ENCODE measurements around the gene SESN1.

Gene SESN1

DNA sequence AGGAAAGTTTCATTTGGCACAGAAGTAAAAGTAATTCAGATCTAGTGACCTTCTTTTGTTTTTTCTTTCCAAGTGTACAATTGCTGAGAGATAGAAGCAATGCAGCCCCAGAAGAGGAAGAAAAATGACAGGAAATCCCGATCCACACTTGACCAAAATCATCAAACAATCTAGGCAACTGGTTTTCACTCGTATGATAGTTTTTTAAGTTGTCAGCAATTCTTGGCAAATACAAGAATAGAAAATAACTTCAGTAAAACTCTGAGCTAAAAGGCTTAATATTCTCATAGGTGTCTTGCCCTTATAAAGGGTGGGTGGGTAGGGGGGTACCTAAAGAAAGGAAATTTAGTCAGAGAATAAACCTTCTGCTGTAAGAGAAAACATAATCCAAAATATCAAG lies 36.0 kb downstream of the SESN1 start:
- DNase-seq = no peak

DNA sequence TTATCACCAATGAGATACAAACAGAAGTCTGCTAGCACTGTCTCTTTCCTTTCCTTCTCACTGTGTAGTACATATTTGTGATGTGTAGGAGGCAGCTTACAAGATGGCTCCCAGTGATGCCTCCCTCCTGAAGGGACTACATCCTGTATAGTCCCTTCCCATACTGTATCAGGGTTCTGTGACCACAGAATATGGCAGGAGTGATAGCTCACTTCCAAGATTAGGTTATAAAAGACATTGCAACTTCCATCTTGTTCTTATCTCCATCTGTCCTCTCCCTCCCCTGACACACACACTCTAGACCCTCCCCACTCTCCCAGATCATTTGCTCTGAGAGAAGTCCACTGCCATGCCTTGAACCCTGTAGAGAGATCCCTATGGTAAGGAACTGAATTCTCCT lies 38.0 kb downstream of the SESN1 start:
- DNase-seq = no peak

- no peak for DNase-seq
Measured at GRCh38 chr6:109055771-109056235, 38.8 kb downstream of the SESN1 start.

- DNase-seq = no peak
Measured at GRCh38 chr6:109053336-109053735, 41.3 kb downstream of the SESN1 start.

DNA sequence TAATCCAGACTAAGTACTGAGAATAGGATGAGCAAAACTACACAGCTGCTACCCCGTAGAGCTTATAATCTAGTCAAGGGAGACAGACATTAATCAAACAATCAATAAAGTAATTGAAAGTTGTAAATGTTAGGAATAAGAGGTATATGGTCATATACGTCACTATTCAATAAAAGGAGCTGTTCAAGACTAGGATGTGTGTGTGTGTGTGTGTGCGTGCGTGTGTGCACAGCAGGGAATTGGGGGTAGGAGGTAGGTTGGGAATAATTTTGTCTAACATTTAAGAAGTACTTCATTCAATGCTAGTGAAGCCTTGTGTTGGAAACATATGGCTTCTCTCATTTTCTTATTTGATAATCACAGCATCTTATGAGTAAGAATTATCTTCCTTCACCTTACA lies 41.8 kb downstream of the SESN1 start:
- DNase-seq = no peak

- no peak for DNase-seq
Measured at GRCh38 chr6:109052018-109052651, 42.5 kb downstream of the SESN1 start.

DNA sequence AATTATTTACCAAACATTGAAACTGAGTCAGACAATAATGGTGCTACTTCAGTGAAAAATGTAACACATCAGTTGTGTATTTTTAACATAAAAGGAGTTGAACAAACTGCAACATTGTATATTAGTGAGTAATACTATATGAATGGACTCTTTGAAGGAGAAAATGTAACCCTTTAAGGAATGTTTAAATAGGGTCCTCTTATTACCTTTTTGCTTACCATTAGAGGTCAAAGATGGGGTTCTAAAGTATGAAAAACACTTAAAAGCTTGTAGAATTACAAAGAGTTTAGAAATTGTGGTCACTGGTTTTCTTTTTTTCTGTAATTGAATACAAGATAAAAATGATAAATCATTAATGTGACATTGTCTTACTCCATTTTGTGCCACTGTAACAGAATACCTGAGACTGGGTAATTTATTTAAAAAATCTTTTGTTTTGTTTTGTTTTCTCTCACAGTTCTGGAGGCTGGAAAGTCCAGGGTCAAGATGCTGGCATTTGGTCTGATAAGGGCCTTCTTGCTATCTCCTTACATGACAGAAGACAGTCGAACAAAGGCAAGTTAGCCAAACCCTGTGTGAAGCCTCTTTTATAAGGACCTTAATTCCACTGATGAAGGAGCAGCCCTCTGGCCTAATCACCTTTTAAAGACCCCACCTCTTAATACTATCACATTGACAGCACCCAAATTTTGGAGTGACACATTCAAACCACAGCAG lies 43.2 kb downstream of the SESN1 start:
- no peak for DNase-seq

DNA sequence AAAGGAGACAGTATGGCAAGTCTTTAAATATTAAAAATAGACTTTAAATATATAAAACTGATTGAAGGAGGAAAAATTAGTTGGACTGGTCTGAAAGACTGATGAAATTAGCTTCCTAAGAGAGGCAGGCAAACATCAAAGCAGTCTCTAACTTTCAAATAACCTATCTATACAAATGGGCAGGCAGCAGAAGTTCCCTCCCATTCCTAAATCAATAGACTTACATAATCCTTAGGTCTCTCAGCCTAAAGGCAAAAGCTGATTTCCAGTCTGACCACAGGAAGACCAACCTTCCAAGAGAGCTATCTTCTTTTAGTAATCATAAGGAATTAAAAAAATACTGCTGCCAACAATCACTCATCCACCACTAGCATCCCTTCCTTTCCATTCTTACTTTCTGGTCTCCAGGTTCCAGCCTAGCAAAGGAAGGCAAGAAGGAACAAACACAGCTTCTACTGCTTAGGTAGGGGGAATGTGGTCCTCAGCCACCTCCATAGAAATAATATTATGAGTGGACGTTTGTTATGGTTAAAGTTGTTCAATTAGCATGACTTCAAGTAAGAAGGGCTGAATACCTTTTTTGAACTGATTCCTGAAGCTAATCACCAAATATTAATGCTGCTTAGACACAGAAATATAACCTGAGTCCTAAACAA lies 44.1 kb downstream of the SESN1 start:
- no peak for DNase-seq

GRCh38 chr6:109050012-109050411 lies 44.6 kb downstream of the SESN1 start:
- no peak for DNase-seq

GRCh38 chr6:109048670-109049415 lies 45.8 kb downstream of the SESN1 start:
- no peak for DNase-seq

DNA sequence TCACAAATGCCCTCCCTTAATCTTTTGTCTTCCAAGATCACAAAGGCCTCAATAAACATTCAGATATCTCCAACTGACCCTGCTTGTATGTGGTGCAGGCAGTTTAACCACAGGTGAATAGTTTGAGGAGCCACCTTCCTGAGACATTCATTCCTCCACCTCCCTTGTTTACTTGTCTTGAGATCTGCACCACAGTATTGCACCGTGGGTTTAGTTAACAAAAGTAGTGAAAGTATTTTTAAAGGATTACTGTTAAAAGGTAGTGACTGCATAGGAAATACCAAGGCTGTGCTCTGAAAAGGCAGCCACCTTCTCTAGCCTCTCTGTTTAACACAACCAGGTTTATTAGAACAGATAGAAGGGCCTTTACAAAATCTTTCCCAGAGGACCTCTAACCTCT lies 46.5 kb downstream of the SESN1 start:
- DNase-seq = no peak

GRCh38 chr6:109045493-109045892 lies 49.2 kb downstream of the SESN1 start:
- no peak for DNase-seq

GRCh38 chr6:109039795-109040194 lies 54.9 kb downstream of the SESN1 start:
- DNase-seq = no peak

- no peak for DNase-seq
Measured at GRCh38 chr6:109038837-109039398, 55.7 kb downstream of the SESN1 start.

DNA sequence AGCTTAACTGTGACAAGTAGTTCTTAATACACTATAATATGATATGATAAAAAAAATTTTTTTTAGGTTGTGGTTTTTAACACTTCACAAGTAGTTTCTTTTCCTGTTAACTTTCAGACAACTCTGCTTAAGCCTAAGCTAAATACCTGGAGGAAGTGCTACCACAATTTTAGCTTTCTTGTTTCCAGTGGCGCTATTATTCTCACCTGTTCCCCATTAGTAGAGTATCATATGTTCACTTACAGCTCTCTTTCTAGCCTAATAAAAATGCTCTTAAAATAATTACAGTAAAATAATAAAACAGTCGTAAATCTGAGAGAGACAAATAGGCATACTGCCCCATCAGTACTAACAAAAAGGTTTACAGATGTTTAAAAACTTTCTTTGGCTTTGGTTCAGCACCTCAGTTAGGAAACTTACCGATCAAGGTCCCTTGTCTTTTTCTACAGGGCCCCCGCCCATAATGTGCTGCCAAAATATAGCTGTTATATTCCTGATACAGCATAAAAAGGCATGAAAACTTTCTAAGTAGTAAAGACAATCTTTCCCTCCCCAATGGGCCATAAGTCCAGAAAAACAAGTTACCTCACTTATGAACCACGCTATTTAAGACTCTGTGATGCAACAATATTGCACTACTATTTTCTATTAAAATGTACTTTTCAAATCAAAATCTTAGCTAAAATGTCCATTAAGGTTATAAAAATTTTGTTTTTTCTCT lies 57.9 kb downstream of the SESN1 start:
- no peak for DNase-seq

- DNase-seq = no peak
Measured at GRCh38 chr6:109034526-109034925, 60.1 kb downstream of the SESN1 start.

GRCh38 chr6:109033655-109034054 lies 61.0 kb downstream of the SESN1 start:
- DNase-seq = no peak

DNA sequence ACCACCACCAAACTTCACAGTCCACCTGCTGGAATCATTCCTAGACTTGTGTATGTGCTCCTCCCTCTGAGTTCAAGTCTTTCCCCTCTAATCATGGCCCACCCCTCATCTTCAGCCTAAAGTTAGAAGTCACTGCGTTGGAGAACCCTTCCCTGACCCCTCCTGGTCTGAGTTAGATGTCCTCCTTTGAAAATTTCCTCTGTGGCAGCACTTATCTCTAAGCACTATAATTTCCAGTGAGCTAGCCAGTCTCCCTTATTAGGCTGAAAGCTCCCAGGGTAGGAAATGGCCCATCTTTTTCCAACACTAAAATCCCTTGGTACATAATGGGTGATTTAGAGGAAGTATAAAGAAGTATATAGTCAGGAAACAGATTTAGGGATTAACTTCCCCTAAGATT lies 63.2 kb downstream of the SESN1 start:
- DNase-seq = peak; percentile 71

- no peak for DNase-seq
Measured at GRCh38 chr6:109029313-109029712, 65.3 kb downstream of the SESN1 start.

- peak; percentile 7 for DNase-seq
Measured at GRCh38 chr6:109028439-109028838, 66.2 kb downstream of the SESN1 start.

GRCh38 chr6:109027964-109028363 lies 66.7 kb downstream of the SESN1 start:
- no peak for DNase-seq

DNA sequence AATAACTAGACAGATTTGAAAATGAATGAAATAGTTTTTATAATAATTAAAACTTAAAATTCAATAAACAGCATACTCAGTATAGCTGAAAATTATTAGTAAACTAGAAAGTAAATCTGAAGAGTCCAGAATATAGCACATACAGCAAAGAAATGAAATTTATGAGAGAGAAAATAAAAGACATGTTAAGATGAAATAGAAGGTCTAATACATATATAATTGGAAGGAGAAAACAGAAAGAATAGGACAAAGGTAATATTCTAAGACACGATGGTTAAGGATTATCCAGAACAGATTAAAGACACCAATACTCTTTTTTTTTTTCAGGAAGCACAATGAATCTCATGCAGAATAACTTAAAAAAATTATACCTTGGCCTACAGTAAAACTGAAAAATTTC lies 69.0 kb downstream of the SESN1 start:
- DNase-seq = no peak

Data from NCI-H2227 treated with DMSO at 0.1 percent for 48 hours (cell line).